Activated CD8-positive, alpha-beta memory T cell treated with anti-CD3 and anti-CD28 coated beads, Interleukin-2, amount 50 U/mL, for 4 hours (primary cell): ENCODE measurements around the gene TTC29.
"Not testable (repeated sequence)": the region's sequence is repeated elsewhere in the genome, so short reads cannot be mapped to it uniquely, and the experiment has no call there.

Experiments
- DNase-seq: peaks from one replicate; pipeline ENCODE4 v3.0.0-alpha.2; 2020

Gene TTC29

DNA sequence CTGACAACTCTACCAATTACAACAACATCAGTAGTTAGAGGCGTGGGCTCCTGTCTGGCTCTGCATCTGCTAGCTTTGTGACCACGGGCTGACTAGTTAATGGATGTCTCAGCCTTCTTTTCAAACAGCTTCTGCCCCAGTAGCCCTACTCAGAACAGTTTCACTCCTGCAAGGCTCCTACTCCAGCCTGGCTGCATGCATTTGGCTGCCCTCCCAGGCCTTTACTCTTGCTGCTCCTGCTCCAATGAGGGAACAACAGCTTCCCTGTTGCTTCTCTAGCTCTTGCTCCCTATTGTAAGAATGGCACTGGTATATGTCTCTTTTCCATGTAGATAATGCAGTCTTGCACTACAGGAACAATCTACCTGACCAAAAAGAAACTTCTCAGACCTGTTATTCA lies 93.3 kb downstream of the TTC29 start:
- no peak for DNase-seq

- no peak for DNase-seq
Observed at GRCh38 chr4:146847345-146847744, 98.3 kb downstream of the TTC29 start.

- DNase-seq = no peak
Observed at GRCh38 chr4:146846882-146847281, 98.8 kb downstream of the TTC29 start.

- no peak for DNase-seq
Observed at GRCh38 chr4:146844761-146845160, 100.9 kb downstream of the TTC29 start.

GRCh38 chr4:146842876-146843275 lies 102.8 kb downstream of the TTC29 start:
- DNase-seq = no peak

GRCh38 chr4:146840731-146841130 lies 104.9 kb downstream of the TTC29 start:
- DNase-seq = no peak

DNA sequence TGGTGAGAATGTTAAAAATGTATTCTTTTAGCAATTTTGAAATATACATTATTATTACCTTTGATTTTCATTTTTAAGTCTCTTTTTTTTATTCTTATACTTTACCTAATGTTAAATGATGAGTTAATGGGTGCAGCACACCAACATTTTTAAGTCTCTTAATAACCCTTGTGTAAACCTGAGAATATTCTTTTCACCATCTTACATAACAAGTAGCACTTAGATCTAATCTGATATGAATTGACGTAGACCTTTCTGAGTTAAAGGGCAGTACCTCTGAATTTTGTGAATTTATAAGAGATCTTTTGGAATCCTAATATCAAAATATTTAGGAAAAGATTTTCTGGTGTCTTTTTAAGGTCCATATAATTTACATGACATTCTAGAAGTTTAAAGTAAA lies 110.6 kb downstream of the TTC29 start:
- no peak for DNase-seq

GRCh38 chr4:146834263-146835034 lies 111.2 kb downstream of the TTC29 start:
- no peak for DNase-seq

DNA sequence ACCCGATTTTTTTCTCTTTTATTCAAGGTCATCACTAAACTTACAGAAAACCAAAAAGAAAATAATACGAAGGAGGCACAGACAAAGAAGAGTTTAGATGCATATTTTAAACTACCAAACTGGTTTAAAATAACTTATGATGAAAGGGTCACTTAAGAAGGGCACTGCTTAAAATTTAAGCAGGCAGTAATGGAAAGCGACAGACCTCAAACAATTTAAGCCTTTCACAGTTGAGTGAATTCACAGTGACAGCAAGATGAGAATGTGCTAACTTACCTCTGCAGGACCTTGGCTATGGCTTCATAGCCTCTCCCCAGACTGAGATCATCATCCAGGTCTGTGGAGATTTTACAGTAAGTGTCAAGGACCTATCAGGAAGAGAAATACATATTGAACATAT lies 112.1 kb downstream of the TTC29 start:
- no peak for DNase-seq

- not testable (repeated sequence) for DNase-seq
Observed at GRCh38 chr4:146822980-146823379, 122.7 kb downstream of the TTC29 start.

DNA sequence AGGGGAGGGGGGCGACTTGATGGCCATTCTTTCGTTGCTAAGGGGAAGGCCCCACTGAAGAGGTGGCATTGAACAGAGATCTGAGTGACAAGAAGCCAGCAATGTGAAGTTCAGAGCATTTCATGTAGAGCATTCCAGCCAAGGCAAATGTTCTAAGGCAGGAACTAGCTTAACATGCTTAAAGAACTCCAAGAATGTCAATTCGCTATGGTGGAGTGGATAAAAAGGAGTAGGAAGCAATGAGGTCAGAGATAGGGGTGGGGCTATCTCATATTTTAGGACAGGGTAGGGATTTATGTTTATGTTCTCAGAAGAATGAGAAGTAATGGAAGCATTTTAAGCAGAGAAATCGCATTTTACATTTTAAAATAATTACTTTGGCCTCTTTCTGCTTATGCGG lies 130.9 kb downstream of the TTC29 start:
- no peak for DNase-seq

GRCh38 chr4:146795711-146796110 lies 150.0 kb downstream of the TTC29 start:
- no peak for DNase-seq

- DNase-seq = no peak
Observed at GRCh38 chr4:146793727-146794126, 151.9 kb downstream of the TTC29 start.

DNA sequence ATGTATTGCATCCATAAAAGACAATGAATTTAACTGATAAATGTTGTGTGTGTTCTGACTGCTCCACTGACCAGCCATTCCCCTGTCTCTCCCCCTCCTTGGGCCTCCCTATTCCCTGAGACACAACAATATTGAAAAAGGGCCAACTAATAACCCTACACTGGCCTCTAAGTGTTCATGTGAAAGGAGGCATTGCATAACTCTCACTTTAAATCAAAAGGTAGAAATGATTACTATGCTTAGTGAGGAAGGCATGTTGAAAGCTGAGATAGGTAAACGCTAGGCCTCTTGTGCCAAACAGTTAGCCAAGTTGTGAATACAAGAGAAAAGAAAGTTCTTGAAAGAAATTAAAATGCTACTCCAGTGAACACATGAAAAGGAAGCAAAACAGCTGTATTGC lies 154.2 kb downstream of the TTC29 start:
- no peak for DNase-seq

DNA sequence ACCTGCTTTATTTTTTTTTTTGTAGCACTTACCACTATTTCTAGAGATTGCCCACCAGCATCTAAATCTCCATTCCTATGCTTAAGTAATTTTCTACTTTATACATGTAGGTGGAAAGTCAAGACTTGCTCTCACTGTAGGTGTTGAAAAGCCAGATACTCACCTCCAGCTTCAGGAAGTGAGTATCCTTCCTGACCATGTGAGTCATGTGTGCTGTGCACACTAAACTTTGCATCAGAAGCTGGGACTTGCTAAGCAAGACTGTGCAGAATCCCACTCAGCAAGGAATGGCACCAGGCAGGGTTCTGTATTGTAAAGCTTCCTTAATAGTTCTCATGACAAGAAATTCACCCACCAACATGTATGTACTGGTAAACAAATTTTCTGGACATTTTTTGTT lies 155.1 kb downstream of the TTC29 start:
- DNase-seq = no peak

- DNase-seq = no peak
Observed at GRCh38 chr4:146787731-146788130, 157.9 kb downstream of the TTC29 start.

GRCh38 chr4:146776691-146777090 lies 169.0 kb downstream of the TTC29 start:
- DNase-seq = no peak

DNA sequence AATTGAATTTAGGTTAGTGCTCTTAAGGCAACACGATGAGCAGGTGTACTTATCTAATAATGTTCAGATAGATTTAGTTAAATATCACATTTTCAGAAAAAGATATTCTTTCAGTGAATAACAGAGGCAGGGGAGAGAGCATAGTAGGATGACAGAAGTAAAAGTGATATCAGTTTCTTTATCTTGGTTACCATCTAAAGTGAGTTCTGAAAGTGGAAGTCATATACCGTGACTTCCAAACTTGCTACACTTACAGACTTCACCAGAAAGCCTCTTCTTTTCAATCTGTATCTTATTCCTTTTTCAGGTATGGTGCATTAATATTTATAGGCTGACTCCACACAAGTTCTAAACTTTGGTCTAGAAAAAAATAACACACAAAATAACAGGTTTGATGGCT lies 182.1 kb downstream of the TTC29 start:
- no peak for DNase-seq

DNA sequence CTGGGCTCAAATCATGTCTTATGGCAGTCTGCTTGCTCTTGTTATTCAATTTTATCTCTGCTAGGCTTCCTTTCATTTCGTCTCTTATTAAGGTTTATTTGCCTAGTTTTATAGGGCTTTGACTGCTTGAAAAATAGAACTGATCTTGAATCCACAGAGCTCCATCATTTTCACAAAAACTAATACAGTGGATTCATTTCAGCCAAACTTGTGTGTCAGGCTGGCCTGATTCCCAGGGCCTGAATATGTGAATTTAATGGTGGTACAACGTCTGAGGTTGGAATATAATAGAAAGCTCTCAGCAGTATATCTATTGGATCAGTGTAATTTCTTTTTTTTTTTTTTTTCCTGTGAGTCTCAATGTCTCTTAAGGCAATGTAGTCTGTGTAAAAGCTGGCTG lies 183.6 kb downstream of the TTC29 start:
- no peak for DNase-seq

DNA sequence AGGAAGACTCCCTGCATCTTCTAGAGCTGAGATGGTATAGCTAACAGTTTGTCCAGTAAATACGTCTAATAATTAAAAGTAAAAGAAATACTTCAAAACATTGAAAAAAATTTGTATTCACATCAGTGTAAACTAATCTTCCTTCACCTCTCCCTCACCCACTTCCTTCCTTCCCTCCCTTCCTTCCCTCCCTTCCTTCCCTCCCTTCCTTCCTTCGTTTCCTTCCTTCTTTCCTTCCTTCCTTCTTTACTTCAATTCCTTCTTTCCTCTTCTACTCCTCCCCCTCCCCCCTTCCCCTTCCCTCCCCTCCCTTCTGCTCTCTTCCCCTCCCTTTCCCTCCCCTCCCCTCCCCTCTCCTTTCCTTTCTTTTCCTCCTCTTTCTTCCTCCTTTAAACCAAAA lies 203.2 kb downstream of the TTC29 start:
- no peak for DNase-seq

- DNase-seq = no peak
Observed at GRCh38 chr4:146739182-146739581, 206.5 kb downstream of the TTC29 start.

- not testable (repeated sequence) for DNase-seq
Observed at GRCh38 chr4:146723519-146723918, 222.1 kb downstream of the TTC29 start.

DNA sequence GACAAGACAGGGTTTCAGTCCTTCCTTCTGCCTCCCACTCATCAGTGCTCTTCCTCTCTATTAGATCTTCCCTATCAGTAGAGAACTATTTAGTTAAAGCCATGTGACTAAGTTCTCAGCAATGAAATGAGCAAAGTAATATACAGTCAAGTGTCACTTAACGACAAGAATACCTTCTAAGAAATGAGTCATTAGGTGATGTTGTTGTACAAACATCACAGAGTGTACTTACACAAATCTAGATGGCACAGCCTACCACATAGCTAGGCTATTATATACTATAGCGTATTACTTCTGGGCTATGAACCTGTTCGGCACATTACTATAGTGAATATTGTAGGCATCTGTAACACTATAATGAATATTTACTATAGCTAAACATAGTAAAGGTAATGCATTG lies 235.7 kb downstream of the TTC29 start:
- no peak for DNase-seq

DNA sequence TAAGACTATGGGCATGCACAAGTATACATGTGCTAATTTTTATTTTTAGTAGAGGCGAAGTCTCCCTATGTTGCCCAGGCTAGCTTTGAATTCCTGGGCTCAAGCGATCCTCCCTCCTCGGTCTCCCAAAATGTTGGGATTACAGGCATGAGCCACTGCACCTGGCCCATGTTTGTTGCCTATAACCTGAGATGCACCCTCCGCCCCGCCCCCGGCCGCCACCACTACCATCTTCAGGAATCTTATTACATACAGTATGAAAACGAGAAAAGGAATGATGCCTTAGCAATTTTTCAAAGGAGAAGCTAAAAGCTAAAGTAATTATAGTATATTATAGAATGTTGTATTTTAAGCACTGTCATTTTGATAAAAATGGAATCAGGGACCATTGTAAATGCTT lies 245.8 kb downstream of the TTC29 start:
- DNase-seq = no peak

- DNase-seq = no peak
Observed at GRCh38 chr4:146674829-146675570, 270.7 kb downstream of the TTC29 start.
